ENCODE data around the gene GDPGP1.

- TF ChIP-seq POLR2AphosphoS5 (IDR thresholded peaks at IDR 0.05; ENCODE audit: low read depth, low read length) (no peak), SPI1 (IDR thresholded peaks at IDR 0.05; ENCODE audit: low read depth, low read length) (no peak), POLR2A (IDR thresholded peaks at IDR 0.05; ENCODE audit: low read depth, low read length) (no peak), PAX5 (IDR thresholded peaks at IDR 0.05; ENCODE audit: insufficient read depth, low read length, severe bottlenecking) (no peak)
Measured at GRCh38 chr15:90230610-90231009, 3.4 kb upstream of the GDPGP1 start.
